T-cell (primary cell): ENCODE results near the gene DONSON. TPM values are rescaled to one million over a fixed set of nuclear protein-coding genes. Genes with fewer than 3 reads are reported as not detected.

Experiments
- ATAC-seq, 4 experiments: fragments of 200-7000 bp in 3 of 4; fragments of 150-1000 bp in 1 of 4; cut with Tn5 transposase; replicated peaks in 1 of 4; 1 replicate in 3 of 4; 2 replicates in 1 of 4; pipeline ENCODE4 v1.10.0; 2021; ENCODE audit warnings: moderate library complexity in 3 of 4, mild to moderate bottlenecking in 2 of 4, moderate number of reproducible peaks in 1 of 4
- CTCF ChIA-PET, 2 donors: fragments of 300-600 bp; sonication (Branson Sonifier 250); formaldehyde crosslinking; loops; one replicate each; lab custom pipeline; 2022; ENCODE audit warnings: antibody characterized with exemption in 2 of 2; lab: Charles Lee
- POLR2A ChIA-PET, 2 donors: fragments of 300-600 bp; sonication (Branson Sonifier 250); formaldehyde crosslinking; loops; one replicate each; lab custom pipeline; 2022; ENCODE audit warnings: antibody characterized with exemption in 2 of 2; lab: Charles Lee
- DNase-seq, 35 experiments: peaks; one replicate each; pipeline versions ENCODE4 v3.0.0 to v3.0.0-alpha.2; 2013 to 2023
- H3K27ac ChIP-seq: one replicate; pipeline ENCODE4 v1.5.1; 2013; ENCODE audit warnings: low read length
- H3K27me3 ChIP-seq, 2 experiments: replicated peaks in 1 of 2; 1 replicate in 1 of 2; 2 replicates in 1 of 2; pipeline versions ENCODE4 v1.6.1 to v1.7.0; 2013; ENCODE audit warnings: low read length in 1 of 2, mixed read lengths in 1 of 2; ENCODE audit not compliant: control insufficient read depth in 2 of 2, insufficient read depth in 2 of 2; ENCODE audit errors: extremely low read depth in 1 of 2
- H3K36me3 ChIP-seq, 2 donors: 1 replicate in 1 of 2; 2 replicates in 1 of 2; pipeline versions ENCODE4 v1.6.1 to v1.7.0; 2013; ENCODE audit warnings: low read length in 1 of 2; ENCODE audit not compliant: control insufficient read depth in 2 of 2, insufficient read depth in 1 of 2; ENCODE audit errors: extremely low read depth in 1 of 2
- H3K4me1 ChIP-seq, 2 experiments: 1 replicate in 1 of 2; 2 replicates in 1 of 2; pipeline versions ENCODE4 v1.6.1 to v1.7.0; 2013; ENCODE audit warnings: low read length in 2 of 2, mixed read lengths in 1 of 2; ENCODE audit not compliant: insufficient read depth in 2 of 2, control insufficient read depth in 1 of 2; ENCODE audit errors: extremely low read depth in 1 of 2
- H3K4me3 ChIP-seq, 2 donors: 1 replicate in 1 of 2; 2 replicates in 1 of 2; pipeline versions ENCODE4 v1.5.1 to v1.7.0; 2013; ENCODE audit warnings: mild to moderate bottlenecking in 2 of 2, low read length in 1 of 2, moderate library complexity in 1 of 2; ENCODE audit not compliant: control insufficient read depth in 1 of 2; ENCODE audit errors: extremely low read depth in 1 of 2
- H3K9me3 ChIP-seq: 2 replicates; pipeline ENCODE4 v1.7.0; 2013
- H3K27ac Mint-ChIP-seq, 2 donors: one replicate each; pipeline ENCODE4 v1.8.0; 2020 to 2021; ENCODE audit warnings: mild to moderate bottlenecking in 2 of 2, mixed read lengths in 2 of 2
- H3K27me3 Mint-ChIP-seq, 2 donors: one replicate each; pipeline ENCODE4 v1.8.0; 2021 to 2022; ENCODE audit warnings: mixed read lengths in 2 of 2
- H3K36me3 Mint-ChIP-seq: one replicate; pipeline ENCODE4 v1.8.0; 2021; ENCODE audit warnings: mixed read lengths
- H3K4me1 Mint-ChIP-seq, 3 donors: one replicate each; pipeline ENCODE4 v1.8.0; 2020 to 2022; ENCODE audit warnings: mixed read lengths in 3 of 3, mild to moderate bottlenecking in 1 of 3
- H3K4me3 Mint-ChIP-seq, 3 donors: one replicate each; pipeline ENCODE4 v1.8.0; 2020 to 2022; ENCODE audit warnings: mild to moderate bottlenecking in 3 of 3, mixed read lengths in 3 of 3, moderate library complexity in 3 of 3
- H3K9me3 Mint-ChIP-seq, 3 donors: one replicate each; pipeline ENCODE4 v1.8.0; 2020 to 2022; ENCODE audit warnings: mixed read lengths in 3 of 3
- WGBS: methylation state at CpG from one replicate; pipeline ENCODE4 v1.1.5; 2013; ENCODE audit warnings: missing lambda C conversion rate; ENCODE audit not compliant: insufficient coverage; 5-methylcytosine and 5-hydroxymethylcytosine counted together
- total RNA-seq, 35 experiments: library from RNA in 6 of 35; stranded (reverse) in 6 of 35; fragments of 120-200 nt in 1 of 35; gene quantifications; one replicate each; pipeline versions ENCODE4 v1.2.1 to v1.2.4 and lab custom pipeline; 2013 to 2026

Gene DONSON
- total RNA-seq, 5 donors from 2014 or later (not counting 1 experiment from before 2014, with no cell fraction given): 8.9 to 14.6 (median 11.0) TPM

- Mint-ChIP-seq H3K4me3 (peak overlapping the region in 1 of 3 donors; percentile 99), H3K36me3 (peaks cover 18% of the 10 kb centered on the region), H3K27ac (peak overlapping the region; percentile 17 to 66), H3K27me3 (no peaks in the 10 kb centered on the region), H3K9me3 (no peaks in the 10 kb centered on the region), H3K4me1 (peaks cover 49 to 55% (median 54%) of the 10 kb centered on the region in 3 donors)
- Histone ChIP-seq H3K27me3 (no peaks in the 10 kb centered on the region), H3K36me3 (peaks cover 8 to 35% of the 10 kb centered on the region in 2 donors), H3K4me3 (no peak overlapping the region), H3K4me1 (peaks cover 30% of the 10 kb centered on the region in 2 experiments), H3K27ac (no peak overlapping the region), H3K9me3 (no peaks in the 10 kb centered on the region)
- DNase-seq (no peak), ATAC-seq (no peak)
- ChIA-PET POLR2A (no interaction called here), CTCF (interaction anchor here in 1 of 2 donors (1.5 kb wide), 1 partner anchor 42 kb away, joined by 3 read pairs; the partner anchor contains the start of gene DONSON)
- 75% methylated on average over 1 of the region's 3 CpGs for WGBS
Measured at GRCh38 chr21:33546086-33546485, 42.4 kb downstream of the DONSON start.

GRCh38 chr21:33544451-33545195 lies 43.9 kb downstream of the DONSON start:
- H3K9me3 Mint-ChIP-seq: no peaks in the 10 kb centered on the region
- peaks cover 0 to 21% of the 10 kb centered on the region in 2 donors for H3K36me3 ChIP-seq
- ChIA-PET CTCF (interaction anchor here in 1 of 2 donors (0.6 to 1.5 kb wide), 5 partner anchors 14 to 64 kb away, joined by 3 to 5 read pairs (median 3); partner anchors contain the start of gene DONSON), POLR2A (interaction anchor here (0.6 to 1.1 kb wide), 12 partner anchors 11 to 182 kb away, joined by 3 to 5 read pairs (median 3); partner anchors contain the start of genes DNAJC28 (in 1 of the 2) and TMEM50B (in 1 of the 2))
- WGBS: no CpG with 5 or more reads among the region's 8 CpGs
- H3K27me3 Mint-ChIP-seq: no peaks in the 10 kb centered on the region
- H3K27me3 ChIP-seq: no peaks in the 10 kb centered on the region
- no peak overlapping the region for H3K27ac ChIP-seq
- peak overlapping the region; percentile 94 to 100 for H3K4me3 ChIP-seq
- no peak for DNase-seq
- H3K4me3 Mint-ChIP-seq: peak overlapping the region; percentile 94 to 99 (median 98)
- H3K4me1 Mint-ChIP-seq: peaks cover 55 to 61% (median 60%) of the 10 kb centered on the region in 3 donors
- no peak for ATAC-seq
- no peaks in the 10 kb centered on the region for H3K9me3 ChIP-seq
- H3K36me3 Mint-ChIP-seq: peaks cover 13% of the 10 kb centered on the region
- peak overlapping the region; percentile 100 for H3K27ac Mint-ChIP-seq
- H3K4me1 ChIP-seq: peaks cover 24 to 41% of the 10 kb centered on the region in 2 experiments

GRCh38 chr21:33543505-33544129 lies 44.9 kb downstream of the DONSON start:
- ChIA-PET POLR2A (interaction anchor here (0.6 to 2.6 kb wide), 13 partner anchors 7 to 820 kb away, joined by 3 to 14 read pairs (median 4); partner anchors contain the start of genes DNAJC28 (in 1 of the 2) and TMEM50B (in 1 of the 2)), CTCF (interaction anchor here (0.5 to 1.5 kb wide), 7 partner anchors 14 to 592 kb away, joined by 3 to 5 read pairs (median 3); partner anchors contain the start of genes DNAJC28 (in 1 of the 2) and TMEM50B (in 1 of the 2))
- Mint-ChIP-seq H3K27me3 (no peaks in the 10 kb centered on the region), H3K4me1 (peaks cover 49 to 57% (median 55%) of the 10 kb centered on the region in 3 donors), H3K9me3 (no peaks in the 10 kb centered on the region), H3K4me3 (peak overlapping the region; percentile 94 to 99 (median 98)), H3K36me3 (peaks cover 10% of the 10 kb centered on the region), H3K27ac (peak overlapping the region; percentile 100)
- WGBS: 1% methylated on average over 15 of the region's 26 CpGs
- peaks cover 24 to 41% of the 10 kb centered on the region in 2 experiments for H3K4me1 ChIP-seq
- ATAC-seq: no peak
- H3K36me3 ChIP-seq: peaks cover 0 to 17% of the 10 kb centered on the region in 2 donors
- H3K27me3 ChIP-seq: no peaks in the 10 kb centered on the region
- peak in 7 of 35 experiments; percentile 36 to 58 (median 47) for DNase-seq
- peak overlapping the region; percentile 100 for H3K27ac ChIP-seq
- peak overlapping the region; percentile 94 to 100 for H3K4me3 ChIP-seq
- H3K9me3 ChIP-seq: no peaks in the 10 kb centered on the region

GRCh38 chr21:33542640-33543504 lies 45.6 kb downstream of the DONSON start, which contains the start of gene SON:
TSS of gene SON (plus strand) at chr21:33543038. CDS start at chr21:33543093, 55 bp downstream.
- Histone ChIP-seq H3K27me3 (no peaks in the 10 kb centered on the region), H3K36me3 (peaks cover 0 to 20% of the 10 kb centered on the region in 2 donors), H3K27ac (peak within 1 kb of the TSS; percentile 100), H3K4me3 (peak within 1 kb of the TSS; percentile 94 to 100), H3K4me1 (peaks cover 24 to 41% of the 10 kb centered on the region in 2 experiments), H3K9me3 (no peaks in the 10 kb centered on the region)
- Mint-ChIP-seq H3K27me3 (no peaks in the 10 kb centered on the region), H3K27ac (peak within 1 kb of the TSS; percentile 100), H3K36me3 (peaks cover 8% of the 10 kb centered on the region), H3K9me3 (no peaks in the 10 kb centered on the region), H3K4me3 (peak within 1 kb of the TSS; percentile 94 to 99 (median 98)), H3K4me1 (peaks cover 49 to 52% (median 49%) of the 10 kb centered on the region in 3 donors)
- ATAC-seq (peak; percentile 90 to 92 (median 92)), DNase-seq (peak; percentile 86 to 99 (median 98))
- ChIA-PET CTCF (interaction anchor here (0.5 to 1.5 kb wide), 7 partner anchors 15 to 593 kb away, joined by 3 to 5 read pairs (median 3); partner anchors contain the start of genes DNAJC28 (in 1 of the 2) and TMEM50B (in 1 of the 2)), POLR2A (interaction anchor here (0.7 to 2.6 kb wide), 12 partner anchors 8 to 819 kb away, joined by 3 to 14 read pairs (median 4); partner anchors contain the start of gene TMEM50B (in 1 of the 2))
- 0% methylated on average over 56 of the region's 57 CpGs for WGBS

GRCh38 chr21:33541756-33542639 lies 46.5 kb downstream of the DONSON start, which contains the start of gene GART:
TSS of gene GART (minus strand) at chr21:33542117. CDS start at chr21:33539315, 2,802 bp downstream.
- Histone ChIP-seq H3K27ac (peak within 1 kb of the TSS; percentile 100), H3K4me1 (peaks cover 23 to 41% of the 10 kb centered on the region in 2 experiments), H3K9me3 (no peaks in the 10 kb centered on the region), H3K4me3 (peak within 1 kb of the TSS; percentile 94 to 100), H3K36me3 (peaks cover 0 to 21% of the 10 kb centered on the region in 2 donors), H3K27me3 (no peaks in the 10 kb centered on the region)
- ChIA-PET POLR2A (interaction anchor here (0.6 to 2.6 kb wide), 6 partner anchors 47 to 815 kb away, joined by 3 to 14 read pairs (median 3); partner anchors contain the start of genes DONSON (in 1 of the 2) and TMEM50B (in 1 of the 2)), CTCF (interaction anchor here in 1 of 2 donors (1.4 to 1.7 kb wide), 2 partner anchors 64 to 65 kb away, joined by 3 to 7 read pairs; no protein-coding TSS in a partner anchor)
- ATAC-seq (peak; percentile 59 to 64 (median 62)), DNase-seq (peak in 34 of 35 experiments; percentile 58 to 86 (median 72))
- H3K9me3 Mint-ChIP-seq: no peaks in the 10 kb centered on the region
- H3K27ac Mint-ChIP-seq: peak within 1 kb of the TSS; percentile 100
- under 1% methylated on average over 49 of the region's 56 CpGs for WGBS
- H3K36me3 Mint-ChIP-seq: peaks cover 16% of the 10 kb centered on the region
- no peaks in the 10 kb centered on the region for H3K27me3 Mint-ChIP-seq
- peak within 1 kb of the TSS; percentile 94 to 99 (median 98) for H3K4me3 Mint-ChIP-seq
- H3K4me1 Mint-ChIP-seq: peaks cover 49 to 53% (median 50%) of the 10 kb centered on the region in 3 donors
